ENCODE measurements around the gene POU3F3.
A peak's percentile ranks its signal among the peaks of the same experiment; 100 is the strongest.

The POU3F3 gene

GRCh38 chr2:104862058-104862941, 8.4 kb downstream of the POU3F3 start:
- DNase-seq = no peak

GRCh38 chr2:104863146-104863467, 9.2 kb downstream of the POU3F3 start:
- no peak for DNase-seq

GRCh38 chr2:104863468-104864279, 9.8 kb downstream of the POU3F3 start:
- DNase-seq = no peak

GRCh38 chr2:104864280-104865095, 10.6 kb downstream of the POU3F3 start:
- no peak for DNase-seq

- no peak for DNase-seq
These were observed 11.2 kb downstream of the POU3F3 start for GRCh38 chr2:104865096-104865470.

GRCh38 chr2:104866122-104866864, 12.4 kb downstream of the POU3F3 start:
- DNase-seq = no peak

GRCh38 chr2:104866883-104867812, 13.2 kb downstream of the POU3F3 start:
- DNase-seq = no peak

GRCh38 chr2:104867813-104868504, 14.0 kb downstream of the POU3F3 start:
- DNase-seq = no peak

GRCh38 chr2:104868505-104868866, 14.6 kb downstream of the POU3F3 start:
- no peak for DNase-seq

GRCh38 chr2:104870100-104870975, 16.4 kb downstream of the POU3F3 start:
- DNase-seq = no peak

- no peak for DNase-seq
These were observed 17.7 kb downstream of the POU3F3 start for GRCh38 chr2:104871649-104871971.

- DNase-seq = no peak
These were observed 18.3 kb downstream of the POU3F3 start for GRCh38 chr2:104871972-104872865.

GRCh38 chr2:104872866-104873688, 19.2 kb downstream of the POU3F3 start:
- peak in 1 of 2 experiments; percentile 42 for DNase-seq

- no peak for DNase-seq
These were observed 19.8 kb downstream of the POU3F3 start for GRCh38 chr2:104873689-104874054.

- no peak for DNase-seq
These were observed 20.3 kb downstream of the POU3F3 start for GRCh38 chr2:104874230-104874629.

GRCh38 chr2:104875262-104875661, 21.3 kb downstream of the POU3F3 start:
- no peak for DNase-seq

- DNase-seq = no peak
These were observed 23.0 kb downstream of the POU3F3 start for GRCh38 chr2:104876606-104877570.
